Astrocyte of the cerebellum (primary cell): ENCODE results near the gene MAIP1.

Experiments used
- DNase-seq: peaks from one replicate; pipeline ENCODE4 v3.0.0-alpha.2; 2011; ENCODE audit warnings: low read depth
- H3K4me3 ChIP-seq: 2 replicates; pipeline ENCODE4 v1.5.1; 2011; ENCODE audit warnings: mild to moderate bottlenecking, low read depth, low read length, moderate library complexity
- in situ Hi-C: cut with HindIII; loops from 2 replicates; pipeline ENCODE4 v1.10.0; 2017; ENCODE audit warnings: low sequenced_read_pairs
- TF ChIP-seq, protein P1 (sequence below): IDR thresholded peaks from 2 replicates; pipeline ENCODE4 v1.5.1; 2012; ENCODE audit warnings: low read length, low read depth, moderate library complexity, mild to moderate bottlenecking; ENCODE audit errors: missing control alignments

Gene MAIP1

DNA sequence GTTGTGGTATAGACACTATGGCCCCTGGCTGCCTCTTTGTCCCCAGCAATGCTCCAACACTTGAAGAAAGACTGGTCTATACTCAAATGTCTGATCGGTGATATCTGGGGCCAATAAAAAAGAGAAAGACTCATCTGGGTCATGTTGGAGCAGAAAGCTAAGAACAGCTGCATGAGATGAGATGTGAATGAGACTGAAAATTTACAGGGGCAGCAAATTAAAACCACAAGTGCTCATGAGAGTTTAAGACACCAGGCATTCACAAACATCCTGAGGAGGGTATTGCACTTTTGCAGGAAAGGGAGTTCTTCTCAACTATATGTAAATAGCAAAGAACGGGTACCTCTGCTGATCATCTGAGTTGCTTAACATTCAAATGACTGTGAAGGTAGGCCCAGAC is 36.3 kb downstream of the MAIP1 start:
- TF ChIP-seq, protein P1, sequence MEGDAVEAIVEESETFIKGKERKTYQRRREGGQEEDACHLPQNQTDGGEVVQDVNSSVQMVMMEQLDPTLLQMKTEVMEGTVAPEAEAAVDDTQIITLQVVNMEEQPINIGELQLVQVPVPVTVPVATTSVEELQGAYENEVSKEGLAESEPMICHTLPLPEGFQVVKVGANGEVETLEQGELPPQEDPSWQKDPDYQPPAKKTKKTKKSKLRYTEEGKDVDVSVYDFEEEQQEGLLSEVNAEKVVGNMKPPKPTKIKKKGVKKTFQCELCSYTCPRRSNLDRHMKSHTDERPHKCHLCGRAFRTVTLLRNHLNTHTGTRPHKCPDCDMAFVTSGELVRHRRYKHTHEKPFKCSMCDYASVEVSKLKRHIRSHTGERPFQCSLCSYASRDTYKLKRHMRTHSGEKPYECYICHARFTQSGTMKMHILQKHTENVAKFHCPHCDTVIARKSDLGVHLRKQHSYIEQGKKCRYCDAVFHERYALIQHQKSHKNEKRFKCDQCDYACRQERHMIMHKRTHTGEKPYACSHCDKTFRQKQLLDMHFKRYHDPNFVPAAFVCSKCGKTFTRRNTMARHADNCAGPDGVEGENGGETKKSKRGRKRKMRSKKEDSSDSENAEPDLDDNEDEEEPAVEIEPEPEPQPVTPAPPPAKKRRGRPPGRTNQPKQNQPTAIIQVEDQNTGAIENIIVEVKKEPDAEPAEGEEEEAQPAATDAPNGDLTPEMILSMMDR = no peak

DNA sequence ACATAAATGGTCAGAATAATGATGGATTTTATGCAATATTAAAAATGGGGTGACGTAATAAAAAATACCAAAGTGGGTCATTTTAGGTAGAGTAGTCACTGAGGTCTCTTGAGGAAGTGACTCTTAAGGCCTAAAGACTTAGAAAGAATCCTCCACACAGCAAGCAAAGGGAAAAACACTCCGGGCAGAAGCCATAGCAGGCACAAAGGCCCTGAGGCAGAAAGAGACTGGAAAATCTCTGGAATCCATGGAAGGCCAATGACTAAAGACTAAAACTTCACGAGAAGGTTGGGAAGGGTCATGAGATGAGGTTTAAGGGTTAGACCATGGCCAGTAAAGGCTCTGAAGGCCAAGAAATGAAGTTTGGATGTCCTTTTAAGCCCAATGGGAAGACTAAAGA is 36.9 kb downstream of the MAIP1 start:
- TF ChIP-seq, protein P1 = no peak
- no peak for DNase-seq
- in situ Hi-C loops = loop anchor here (25.0 kb wide), 1 partner anchor 295 kb away; no protein-coding TSS in a partner anchor
- H3K4me3 ChIP-seq = no peak overlapping the region

More for the DNA sequence above, 36.3 kb downstream of the MAIP1 start:
- in situ Hi-C loops = loop anchor here (25.0 kb wide), 1 partner anchor 296 kb away; no protein-coding TSS in a partner anchor
- no peak for DNase-seq
- no peak overlapping the region for H3K4me3 ChIP-seq

DNA sequence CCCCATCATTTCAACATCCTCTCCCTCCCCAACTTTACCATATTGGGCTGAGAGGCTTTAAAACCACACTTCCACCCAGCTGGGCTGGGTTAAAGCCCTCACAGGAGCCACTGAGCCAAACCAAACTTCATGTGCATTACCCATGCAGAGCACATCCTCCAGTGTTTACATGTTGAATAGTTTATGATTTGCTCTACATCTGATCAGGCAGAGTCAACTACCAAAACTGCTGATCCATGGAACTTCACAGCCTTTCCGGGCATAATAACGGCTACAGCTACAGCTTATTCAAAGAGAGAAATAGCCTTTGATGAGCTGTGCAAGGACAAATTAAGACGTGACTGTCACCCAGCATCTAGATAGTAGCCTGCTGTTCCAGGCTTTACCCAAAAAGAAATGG is 39.0 kb downstream of the MAIP1 start:
- in situ Hi-C loops = loop anchor here (25.0 kb wide), 1 partner anchor 293 kb away; no protein-coding TSS in a partner anchor
- H3K4me3 ChIP-seq = no peak overlapping the region
- no peak for DNase-seq
- TF ChIP-seq, protein P1 = no peak

DNA sequence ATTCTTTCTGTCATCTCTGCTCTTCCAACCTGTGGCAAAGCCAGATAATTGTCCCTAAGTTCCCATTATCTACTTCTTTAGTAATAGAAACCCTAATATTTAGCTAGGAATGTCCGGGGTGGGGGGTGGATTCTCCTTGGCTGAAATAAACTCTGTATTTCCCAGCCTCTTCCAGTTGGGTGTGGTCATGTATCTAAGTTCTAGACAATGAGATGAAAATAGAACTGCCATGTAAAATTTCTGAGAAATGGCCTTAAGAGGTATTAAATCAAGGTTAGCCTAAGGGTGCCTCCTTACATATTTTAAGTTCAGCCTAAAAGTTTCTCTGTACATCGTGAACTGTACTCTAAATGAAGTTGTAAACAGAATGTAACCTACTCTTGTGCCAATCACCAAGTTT is 39.5 kb downstream of the MAIP1 start:
- in situ Hi-C loops = loop anchor here (25.0 kb wide), 1 partner anchor 292 kb away; no protein-coding TSS in a partner anchor
- TF ChIP-seq, protein P1 = no peak
- DNase-seq = no peak
- H3K4me3 ChIP-seq = no peak overlapping the region

DNA sequence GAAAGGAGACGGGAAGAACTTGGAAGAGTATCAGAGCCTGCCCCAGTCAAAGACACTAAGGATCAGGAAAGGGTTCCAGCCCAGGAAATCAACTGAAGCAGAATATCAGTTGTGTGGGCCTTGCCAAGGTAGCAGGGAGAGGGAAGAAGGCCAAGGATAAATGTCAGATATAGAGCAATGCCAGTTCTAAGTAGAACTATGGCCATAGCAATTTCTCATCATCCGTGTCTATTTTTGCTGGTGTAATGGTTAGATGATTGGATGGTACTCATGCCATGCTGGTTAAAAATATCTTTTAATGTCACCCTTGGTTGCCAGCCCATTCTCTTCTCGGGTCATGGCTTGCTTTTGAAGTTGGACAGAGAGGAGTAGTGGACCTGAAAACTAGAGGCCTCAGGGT is 41.9 kb downstream of the MAIP1 start:
- in situ Hi-C loops = loop anchor here (25.0 kb wide), 1 partner anchor 290 kb away; no protein-coding TSS in a partner anchor
- H3K4me3 ChIP-seq = no peak overlapping the region
- TF ChIP-seq, protein P1 = no peak
- no peak for DNase-seq

DNA sequence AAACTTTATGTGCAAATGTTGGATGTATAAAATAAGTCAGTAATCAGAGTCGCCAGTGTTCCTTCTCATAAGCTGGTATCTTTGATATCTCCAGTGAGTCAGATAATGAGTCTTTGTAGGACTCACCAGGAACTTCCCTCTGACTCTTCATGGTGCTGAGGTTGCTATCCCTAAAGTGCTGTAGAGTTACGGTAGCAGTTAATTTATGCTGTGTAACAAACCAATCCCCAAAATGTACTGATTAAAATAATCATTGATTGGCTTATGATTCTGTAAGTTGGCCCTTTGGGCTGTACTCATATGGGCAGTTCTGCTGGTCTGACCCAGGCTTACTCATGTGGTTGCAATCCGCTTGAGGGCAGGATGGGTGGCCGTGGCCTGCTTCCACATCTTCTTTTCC is 43.8 kb downstream of the MAIP1 start:
- TF ChIP-seq, protein P1 = no peak

More for the DNA sequence above, 43.8 kb downstream of the MAIP1 start:
- in situ Hi-C loops = loop anchor here (25.0 kb wide), 1 partner anchor 288 kb away; no protein-coding TSS in a partner anchor
- H3K4me3 ChIP-seq = no peak overlapping the region
- DNase-seq = no peak
